A549 (cell line): ENCODE data around the gene MYO15B.
A peak's percentile ranks its signal among the peaks of the same experiment; 100 is the strongest.

Experiments used
- CTCF ChIP-seq: fragments of >200 bp; sonication (Bioruptor Twin); formaldehyde crosslinking; IDR thresholded peaks from 3 replicates; pipeline ENCODE4 v1.5.1; 2016
- EHMT2 ChIP-seq: fragments of 200-600 bp; sonication (generic); IDR thresholded peaks from 2 replicates; pipeline ENCODE4 v1.6.1; 2016; ENCODE audit warnings: antibody characterized with exemption, low read depth, mild to moderate bottlenecking, moderate library complexity
- ELK1 ChIP-seq: fragments of 150-350 bp; IDR thresholded peaks from 2 replicates; pipeline ENCODE4 v1.6.1; 2014; ENCODE audit warnings: low read depth, mild to moderate bottlenecking, low read length
- FOSB ChIP-seq: fragments of 250-450 bp; sonication (Bioruptor Pico); IDR thresholded peaks from 2 replicates; pipeline ENCODE4 v1.5.0; 2020; ENCODE audit warnings: mild to moderate bottlenecking, moderate library complexity
- GATA3 ChIP-seq: IDR thresholded peaks from 2 replicates; pipeline ENCODE4 v1.6.1; 2012; ENCODE audit warnings: borderline replicate concordance
- MAX ChIP-seq: IDR thresholded peaks from 2 replicates; pipeline ENCODE4 v1.6.1; 2012
- ZNF302 ChIP-seq: fragments of 250-450 bp; sonication (Bioruptor Pico); IDR thresholded peaks from 2 replicates; pipeline ENCODE4 v1.9.0; 2021; ENCODE audit warnings: inconsistent platforms, mild to moderate bottlenecking, moderate library complexity

- TF ChIP-seq FOSB (CRISPR knock-in tag) (no peak), EHMT2 (no peak), ELK1 (no peak), CTCF (no peak), ZNF302 (CRISPR knock-in tag) (no peak), GATA3 (0 out of 2 replicates have a peak, but pooled peaks have one; percentile 16), MAX (peak; percentile 76)
These were observed 79.6 kb downstream of the MYO15B start, which contains the start of the genes RECQL5 and SAP30BP for GRCh38 chr17:75666959-75667790.
